Neural progenitor cell (in vitro differentiated cells): ENCODE measurements around the gene IGSF22. TPM values are rescaled to one million over a fixed set of nuclear protein-coding genes. Genes with fewer than 3 reads are reported as not detected.
"Not testable (repeated sequence)": the region's sequence is repeated elsewhere in the genome, so short reads cannot be mapped to it uniquely, and the experiment has no call there.

Experiments
- DNase-seq: peaks from one replicate; pipeline ENCODE4 v3.0.0-alpha.2; 2016; ENCODE audit warnings: low spot score
- H2AFZ ChIP-seq: fragments of 200-600 bp; sonication (generic); replicated peaks from 2 replicates; pipeline ENCODE4 v1.6.1; 2016; ENCODE audit warnings: antibody characterized with exemption
- H3F3A ChIP-seq: fragments of 200-600 bp; sonication (generic); 2 replicates; pipeline ENCODE4 v1.6.1; 2016; ENCODE audit warnings: antibody characterized with exemption, low read depth
- H3K27ac ChIP-seq: fragments of 200-600 bp; sonication (generic); 2 replicates; pipeline ENCODE4 v1.5.1; 2016; ENCODE audit warnings: mild to moderate bottlenecking
- H3K27me3 ChIP-seq: fragments of 200-600 bp; sonication (generic); 2 replicates; pipeline ENCODE4 v1.6.1; 2016; ENCODE audit warnings: mild to moderate bottlenecking, moderate library complexity
- H3K36me3 ChIP-seq: fragments of 200-600 bp; sonication (generic); 2 replicates; pipeline ENCODE4 v1.5.1; 2016
- H3K4me1 ChIP-seq: fragments of 200-600 bp; sonication (generic); 2 replicates; pipeline ENCODE4 v1.6.1; 2016; ENCODE audit warnings: mixed run types
- H3K4me2 ChIP-seq: fragments of 200-600 bp; sonication (generic); 2 replicates; pipeline ENCODE4 v1.6.1; 2016
- H3K4me3 ChIP-seq: fragments of 200-600 bp; sonication (generic); 2 replicates; pipeline ENCODE4 v1.5.1; 2016
- H3K79me2 ChIP-seq: fragments of 200-600 bp; sonication (generic); 2 replicates; pipeline ENCODE4 v1.6.1; 2016; ENCODE audit warnings: low read depth
- H3K9ac ChIP-seq: fragments of 200-600 bp; sonication (generic); 2 replicates; pipeline ENCODE4 v1.6.1; 2016
- H3K9me3 ChIP-seq: fragments of 200-600 bp; sonication (generic); 2 replicates; pipeline ENCODE4 v1.5.1; 2016; ENCODE audit warnings: low read depth
- H4K20me1 ChIP-seq: fragments of 200-600 bp; sonication (generic); 2 replicates; pipeline ENCODE4 v1.6.1; 2016; ENCODE audit warnings: low read depth
- H3K27ac Mint-ChIP-seq: 3 replicates; pipeline ENCODE4 v1.8.0; 2021; ENCODE audit warnings: mixed read lengths
- H3K27me3 Mint-ChIP-seq: 2 replicates; pipeline ENCODE4 v1.8.0; 2022; ENCODE audit warnings: low read depth, mild to moderate bottlenecking, inconsistent platforms, moderate library complexity, mixed read lengths; ENCODE audit not compliant: insufficient read depth
- H3K36me3 Mint-ChIP-seq: 3 replicates; pipeline ENCODE4 v1.8.0; 2021; ENCODE audit warnings: mixed read lengths
- H3K4me1 Mint-ChIP-seq: 3 replicates; pipeline ENCODE4 v1.8.0; 2021; ENCODE audit warnings: mixed read lengths
- H3K4me3 Mint-ChIP-seq: 3 replicates; pipeline ENCODE4 v1.8.0; 2021; ENCODE audit warnings: mild to moderate bottlenecking, moderate library complexity, mixed read lengths
- H3K9me3 Mint-ChIP-seq: 3 replicates; pipeline ENCODE4 v1.8.0; 2020; ENCODE audit warnings: mixed read lengths
- CTCF ChIP-seq: fragments of 200-600 bp; sonication (generic); IDR thresholded peaks from 2 replicates; pipeline ENCODE4 v1.5.1; 2017; ENCODE audit warnings: antibody characterized with exemption, mild to moderate bottlenecking
- EZH2 ChIP-seq: fragments of 200-600 bp; sonication (generic); IDR thresholded peaks from 2 replicates; pipeline ENCODE4 v1.6.1; 2017; ENCODE audit warnings: antibody characterized with exemption, mild to moderate bottlenecking, moderate library complexity
- EZH2phosphoT487 ChIP-seq: fragments of 200-600 bp; sonication (generic); IDR thresholded peaks from 2 replicates; pipeline ENCODE4 v1.6.1; 2017; ENCODE audit warnings: antibody characterized with exemption
- total RNA-seq: library from RNA; depleted of rRNA; stranded (reverse); fragments of >200 nt; gene quantifications from 2 replicates; pipeline ENCODE4 v1.2.3, GENCODE V29; 2015; ENCODE audit warnings: low replicate concordance

The IGSF22 gene
- total RNA-seq, 1 donor from 2014 or later: 0.41 TPM

GRCh38 chr11:18697576-18697975 is 28.4 kb downstream of the IGSF22 start:
- Mint-ChIP-seq H3K4me1 (peaks cover 14% of the 10 kb centered on the region), H3K4me3 (peak overlapping the region; percentile 76), H3K9me3 (no peaks in the 10 kb centered on the region), H3K27me3 (peaks cover 25% of the 10 kb centered on the region), H3K36me3 (no peaks in the 10 kb centered on the region), H3K27ac (no peak overlapping the region)
- DNase-seq: no peak
- H3K27me3 ChIP-seq: peaks cover 63% of the 10 kb centered on the region
- no peak overlapping the region for H3K4me3 ChIP-seq
- TF ChIP-seq EZH2 (no peak), CTCF (no peak), EZH2phosphoT487 (no peak)
- peaks cover 8% of the 10 kb centered on the region for H4K20me1 ChIP-seq
- H3K4me2 ChIP-seq: no peak overlapping the region
- H2AFZ ChIP-seq: no peak overlapping the region
- peaks cover 4% of the 10 kb centered on the region for H3K4me1 ChIP-seq
- no peaks in the 10 kb centered on the region for H3K79me2 ChIP-seq
- H3K27ac ChIP-seq: no peak overlapping the region
- no peaks in the 10 kb centered on the region for H3K9me3 ChIP-seq
- no peaks in the 10 kb centered on the region for H3F3A ChIP-seq
- no peak overlapping the region for H3K9ac ChIP-seq
- no peaks in the 10 kb centered on the region for H3K36me3 ChIP-seq

GRCh38 chr11:18696638-18697225 is 29.3 kb downstream of the IGSF22 start:
- peaks cover 59% of the 10 kb centered on the region for H3K27me3 ChIP-seq
- H3K4me3 ChIP-seq: no peak overlapping the region
- H3K36me3 ChIP-seq: no peaks in the 10 kb centered on the region
- H3F3A ChIP-seq: no peaks in the 10 kb centered on the region
- H3K4me1 ChIP-seq: peaks cover 4% of the 10 kb centered on the region
- Mint-ChIP-seq H3K4me3 (no peak overlapping the region), H3K27ac (no peak overlapping the region), H3K4me1 (peaks cover 14% of the 10 kb centered on the region), H3K27me3 (peaks cover 25% of the 10 kb centered on the region), H3K36me3 (no peaks in the 10 kb centered on the region), H3K9me3 (no peaks in the 10 kb centered on the region)
- no peaks in the 10 kb centered on the region for H3K9me3 ChIP-seq
- H3K9ac ChIP-seq: no peak overlapping the region
- TF ChIP-seq EZH2 (no peak), CTCF (no peak), EZH2phosphoT487 (no peak)
- no peak overlapping the region for H2AFZ ChIP-seq
- peaks cover 8% of the 10 kb centered on the region for H4K20me1 ChIP-seq
- no peak for DNase-seq
- no peak overlapping the region for H3K4me2 ChIP-seq
- H3K27ac ChIP-seq: no peak overlapping the region
- no peaks in the 10 kb centered on the region for H3K79me2 ChIP-seq

GRCh38 chr11:18692941-18693760 is 32.8 kb downstream of the IGSF22 start:
- no peak for TF ChIP-seq CTCF
- TF ChIP-seq EZH2phosphoT487: no peak
- TF ChIP-seq EZH2: no peak

GRCh38 chr11:18691467-18692140 is 34.4 kb downstream of the IGSF22 start:
- not testable (repeated sequence) for H3K79me2 ChIP-seq, H3K4me2 ChIP-seq, H3K4me1 Mint-ChIP-seq, H3K36me3 ChIP-seq, H3K4me3 ChIP-seq, H3K36me3 Mint-ChIP-seq, H3K4me1 ChIP-seq, H3K9me3 ChIP-seq, H3K27ac ChIP-seq, H3K9ac ChIP-seq, H3K27me3 Mint-ChIP-seq, DNase-seq, H3F3A ChIP-seq, H2AFZ ChIP-seq, H3K9me3 Mint-ChIP-seq, H4K20me1 ChIP-seq, H3K4me3 Mint-ChIP-seq, H3K27ac Mint-ChIP-seq
- H3K27me3 ChIP-seq: peaks cover 16% of the 10 kb centered on the region

More at GRCh38 chr11:18692941-18693760, 32.8 kb downstream of the IGSF22 start:
- Mint-ChIP-seq H3K27me3 (peaks cover 15% of the 10 kb centered on the region), H3K36me3 (no peaks in the 10 kb centered on the region), H3K4me1 (peaks cover 2% of the 10 kb centered on the region), H3K4me3 (no peak overlapping the region), H3K27ac (no peak overlapping the region), H3K9me3 (no peaks in the 10 kb centered on the region)
- no peaks in the 10 kb centered on the region for H3K9me3 ChIP-seq
- peaks cover 31% of the 10 kb centered on the region for H3K27me3 ChIP-seq
- H3K4me3 ChIP-seq: no peak overlapping the region
- no peaks in the 10 kb centered on the region for H3F3A ChIP-seq
- DNase-seq: no peak
- H3K79me2 ChIP-seq: no peaks in the 10 kb centered on the region
- H3K9ac ChIP-seq: no peak overlapping the region
- H3K36me3 ChIP-seq: no peaks in the 10 kb centered on the region
- no peak overlapping the region for H3K4me2 ChIP-seq
- H3K4me1 ChIP-seq: no peaks in the 10 kb centered on the region
- no peak overlapping the region for H3K27ac ChIP-seq
- H4K20me1 ChIP-seq: peaks cover 6% of the 10 kb centered on the region
- H2AFZ ChIP-seq: no peak overlapping the region
